IMR-90 (cell line): ENCODE results near the gene TOMM34. TPM values are rescaled to one million over a fixed set of nuclear protein-coding genes. Genes with fewer than 3 reads are reported as not detected.

ENCODE experiments used
- ATAC-seq: fragments of 200-7000 bp; cut with Tn5 transposase; 2 replicates; pipeline ENCODE4 v1.9.1; 2020; ENCODE audit warnings: low read depth, mild to moderate bottlenecking, moderate library complexity
- BruUV-seq: library from RNA; stranded (reverse); fragments of 400-500 nt; replicated peaks from 2 replicates; lab custom pipeline; 2021; lab: Mats Ljungman, UMichigan
- CTCF ChIA-PET: fragments of 300-600 bp; formaldehyde crosslinking; extraction: SDS; loops from one replicate; lab custom pipeline; 2021; ENCODE audit warnings: antibody characterized with exemption; lab: Yijun Ruan, JAX
- POLR2A ChIA-PET: fragments of 300-600 bp; sonication (Branson Sonifier 250); formaldehyde crosslinking; loops from one replicate; lab custom pipeline; 2022; ENCODE audit warnings: antibody characterized with exemption; ENCODE audit not compliant: unreplicated experiment; lab: Charles Lee
- DNase-seq: peaks from one replicate; pipeline ENCODE4 v3.0.0; 2013
- H2AFZ ChIP-seq: replicated peaks from 2 replicates; pipeline ENCODE3; 2013; ENCODE audit warnings: low read length, mild to moderate bottlenecking; ENCODE audit not compliant: poor library complexity
- H2AK5ac ChIP-seq: 2 replicates; pipeline ENCODE4 v1.6.1; 2013; ENCODE audit warnings: low read depth, low read length, inconsistent platforms
- H2AK9ac ChIP-seq: replicated peaks from 2 replicates; pipeline ENCODE3; 2013; ENCODE audit warnings: mild to moderate bottlenecking, low read depth, low read length, moderate library complexity; ENCODE audit not compliant: poor library complexity
- H2BK120ac ChIP-seq: 2 replicates; pipeline ENCODE4 v1.6.1; 2013; ENCODE audit warnings: low read depth, low read length, inconsistent platforms
- H2BK15ac ChIP-seq: 3 replicates; pipeline ENCODE4 v1.6.1; 2013; ENCODE audit warnings: low read depth, low read length, inconsistent platforms
- H2BK20ac ChIP-seq: 2 replicates; pipeline ENCODE4 v1.6.1; 2013; ENCODE audit warnings: low read depth, mild to moderate bottlenecking, inconsistent platforms, low read length, moderate library complexity
- H2BK5ac ChIP-seq: 2 replicates; pipeline ENCODE4 v1.6.1; 2013; ENCODE audit warnings: mild to moderate bottlenecking, low read depth, low read length, inconsistent platforms; ENCODE audit not compliant: poor library complexity, severe bottlenecking
- H3K14ac ChIP-seq: replicated peaks from 2 replicates; pipeline ENCODE4 v1.6.1; 2013; ENCODE audit warnings: low read depth, low read length, inconsistent platforms
- H3K18ac ChIP-seq: 2 replicates; pipeline ENCODE4 v1.6.1; 2013; ENCODE audit warnings: low read depth, low read length, control low read depth
- H3K23ac ChIP-seq: 2 replicates; pipeline ENCODE4 v1.6.1; 2013; ENCODE audit warnings: low read depth, low read length, inconsistent platforms
- H3K27ac ChIP-seq: 2 replicates; pipeline ENCODE4 v1.5.1; 2013; ENCODE audit warnings: mild to moderate bottlenecking, control low read depth, low read length; ENCODE audit not compliant: insufficient read depth
- H3K27me3 ChIP-seq: 2 replicates; pipeline ENCODE4 v1.6.1; 2013; ENCODE audit warnings: low read length; ENCODE audit not compliant: control insufficient read depth, insufficient read depth
- H3K36me3 ChIP-seq: 2 replicates; pipeline ENCODE4 v1.6.1; 2013; ENCODE audit warnings: low read length, mixed read lengths; ENCODE audit not compliant: control insufficient read depth, insufficient read depth
- H3K4ac ChIP-seq: 2 replicates; pipeline ENCODE4 v1.6.1; 2013; ENCODE audit warnings: low read depth, low read length, inconsistent platforms
- H3K4me1 ChIP-seq: 2 replicates; pipeline ENCODE4 v1.6.1; 2013; ENCODE audit warnings: low read length, mixed read lengths; ENCODE audit not compliant: control insufficient read depth, insufficient read depth
- H3K4me2 ChIP-seq: 2 replicates; pipeline ENCODE4 v1.6.1; 2013; ENCODE audit warnings: low read depth, mild to moderate bottlenecking, control low read depth, low read length, moderate library complexity
- H3K4me3 ChIP-seq: 2 replicates; pipeline ENCODE4 v1.5.1; 2013; ENCODE audit warnings: low read depth, mild to moderate bottlenecking, control low read depth, low read length, moderate library complexity; ENCODE audit not compliant: insufficient read depth
- H3K56ac ChIP-seq: 2 replicates; pipeline ENCODE4 v1.6.1; 2013; ENCODE audit warnings: low read length, inconsistent platforms; ENCODE audit not compliant: insufficient read depth; ENCODE audit errors: extremely low read depth
- H3K79me1 ChIP-seq, 2 experiments: 2 replicates each; pipeline ENCODE4 v1.6.1; 2013; ENCODE audit warnings: low read length in 2 of 2, inconsistent platforms in 1 of 2, low read depth in 1 of 2
- H3K9ac ChIP-seq: 2 replicates; pipeline ENCODE4 v1.6.1; 2013; ENCODE audit warnings: low read depth, low read length, control low read depth
- H3K9me1 ChIP-seq: 2 replicates; pipeline ENCODE4 v1.6.1; 2013; ENCODE audit warnings: low read length, inconsistent platforms; ENCODE audit not compliant: insufficient read depth
- H3K9me3 ChIP-seq: 2 replicates; pipeline ENCODE4 v1.6.1; 2013; ENCODE audit warnings: low read length; ENCODE audit not compliant: control insufficient read depth, insufficient read depth
- H4K20me1 ChIP-seq: 2 replicates; pipeline ENCODE4 v1.6.1; 2013; ENCODE audit warnings: low read length, inconsistent platforms; ENCODE audit not compliant: insufficient read depth
- H4K5ac ChIP-seq: 2 replicates; pipeline ENCODE4 v1.6.1; 2013; ENCODE audit warnings: mild to moderate bottlenecking, low read depth, low read length, control low read depth
- H4K8ac ChIP-seq, 2 experiments: 2 replicates each; pipeline ENCODE4 v1.6.1; 2013; ENCODE audit warnings: low read depth in 2 of 2, low read length in 2 of 2, control low read depth in 1 of 2, inconsistent platforms in 1 of 2
- H4K91ac ChIP-seq: 2 replicates; pipeline ENCODE4 v1.6.1; 2013; ENCODE audit warnings: low read depth, low read length, inconsistent platforms; ENCODE audit not compliant: insufficient read depth
- CHD1 ChIP-seq: IDR thresholded peaks from 2 replicates; pipeline ENCODE4 v1.6.1; 2012; ENCODE audit warnings: low read depth, low read length, improper control_type of control experiment
- FOS ChIP-seq: fragments of 150-350 bp; IDR thresholded peaks from 2 replicates; pipeline ENCODE4 v1.6.1; 2016; ENCODE audit warnings: low read depth, low read length
- MAFK ChIP-seq: IDR thresholded peaks from 2 replicates; pipeline ENCODE4 v1.6.1; 2012; ENCODE audit warnings: low read depth, low read length, improper control_type of control experiment
- MAZ ChIP-seq: IDR thresholded peaks from 2 replicates; pipeline ENCODE4 v1.6.1; 2012; ENCODE audit warnings: low read depth, mild to moderate bottlenecking, low read length, improper control_type of control experiment, moderate library complexity, borderline replicate concordance
- POLR2A ChIP-seq: IDR thresholded peaks from 2 replicates; pipeline ENCODE4 v1.6.1; 2012; ENCODE audit warnings: mild to moderate bottlenecking, low read depth, low read length
- RAD21 ChIP-seq: IDR thresholded peaks from 2 replicates; pipeline ENCODE4 v1.6.1; 2012; ENCODE audit warnings: low read length, improper control_type of control experiment
- RCOR1 ChIP-seq: IDR thresholded peaks from 2 replicates; pipeline ENCODE4 v1.6.1; 2012; ENCODE audit warnings: mild to moderate bottlenecking, low read length, improper control_type of control experiment; ENCODE audit not compliant: insufficient replicate concordance
- SMC3 ChIP-seq: fragments of 150-350 bp; IDR thresholded peaks from 2 replicates; pipeline ENCODE4 v1.6.1; 2016; ENCODE audit warnings: low read depth, mild to moderate bottlenecking, antibody characterized with exemption, low read length, moderate library complexity
- WGBS, 2 experiments: methylation state at CpG; one replicate each; pipeline versions ENCODE4 v1.1.5 to v1.1.7; 2013; ENCODE audit warnings: missing lambda C conversion rate in 2 of 2; ENCODE audit not compliant: insufficient read length in 1 of 2; ENCODE audit errors: extremely low coverage in 2 of 2; 5-methylcytosine and 5-hydroxymethylcytosine counted together
- dilution Hi-C: fragments of 300-500 bp; cut with HindIII; formaldehyde crosslinking; loops from one replicate; pipeline ENCODE4 v1.14.3; 2018; ENCODE audit warnings: low sequenced_read_pairs; ENCODE audit not compliant: unreplicated experiment
- in situ Hi-C: fragments of 300-500 bp; cut with MboI; formaldehyde crosslinking; loops from 3 replicates; pipeline ENCODE4 v1.14.3; 2019; ENCODE audit warnings: low sequenced_read_pairs, inconsistent platforms, mixed read lengths
- intact Hi-C: fragments of 100-400 bp; cut with micrococcal nuclease; formaldehyde crosslinking; loops from 2 replicates; pipeline ENCODE4 v1.10.0; 2022
- polyA plus RNA-seq, 3 experiments: library from polyadenylated mRNA; depleted of rRNA; stranded (reverse); fragments of >200 nt; gene quantifications; 2 replicates each; pipeline ENCODE4 v1.2.3, GENCODE V29; 2012; ENCODE audit warnings: low replicate concordance in 1 of 3
- total RNA-seq: library from RNA; depleted of rRNA; stranded (reverse); fragments of >200 nt; gene quantifications from 2 replicates; pipeline ENCODE4 v1.2.3, GENCODE V29; 2012
- TF ChIP-seq, protein P1 (sequence below): fragments of 150-350 bp; IDR thresholded peaks from 2 replicates; pipeline ENCODE4 v1.6.1; 2017; ENCODE audit warnings: mild to moderate bottlenecking, antibody characterized with exemption, low read length, low read depth

TOMM34 gene
- total and polyA plus RNA-seq, 2 of the 4 experiments (the other 2 are of a cell fraction): 97.5 to 101 TPM

DNA sequence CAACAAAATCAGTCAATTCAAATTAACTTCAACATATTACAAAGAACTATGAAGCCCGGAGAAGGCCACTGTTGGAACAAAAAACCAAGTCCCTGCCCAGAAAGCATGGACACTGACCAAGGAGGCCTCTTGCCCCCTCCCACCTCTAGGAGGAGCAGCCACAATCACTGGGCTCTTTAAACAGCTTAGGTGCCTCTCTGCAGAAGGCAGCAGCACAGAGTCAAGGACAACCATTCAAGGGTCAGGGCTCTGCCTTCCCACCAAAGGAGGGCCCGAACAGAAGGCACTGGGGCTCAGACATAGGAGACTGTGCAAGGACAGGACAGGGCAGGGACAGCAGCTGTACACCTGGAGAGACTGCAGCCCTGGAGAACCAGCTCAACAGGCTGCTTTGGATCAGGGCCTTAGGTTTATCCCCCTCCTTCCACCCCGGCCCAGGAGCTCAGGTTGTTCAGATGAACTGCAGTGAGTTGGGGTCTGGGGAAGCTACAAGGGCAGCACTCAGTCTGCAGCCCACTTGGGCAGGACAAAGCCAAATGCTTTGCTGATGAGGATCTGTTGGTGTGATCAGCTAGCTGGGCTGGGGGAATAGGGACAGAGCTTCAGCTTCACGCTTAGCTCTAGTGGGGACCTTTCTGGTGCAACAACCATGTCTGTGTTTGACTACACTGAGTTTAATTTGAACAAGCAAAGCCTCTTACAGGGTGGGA lies 17.8 kb downstream of the TOMM34 start (continued):
- no peak for TF ChIP-seq SMC3

DNA sequence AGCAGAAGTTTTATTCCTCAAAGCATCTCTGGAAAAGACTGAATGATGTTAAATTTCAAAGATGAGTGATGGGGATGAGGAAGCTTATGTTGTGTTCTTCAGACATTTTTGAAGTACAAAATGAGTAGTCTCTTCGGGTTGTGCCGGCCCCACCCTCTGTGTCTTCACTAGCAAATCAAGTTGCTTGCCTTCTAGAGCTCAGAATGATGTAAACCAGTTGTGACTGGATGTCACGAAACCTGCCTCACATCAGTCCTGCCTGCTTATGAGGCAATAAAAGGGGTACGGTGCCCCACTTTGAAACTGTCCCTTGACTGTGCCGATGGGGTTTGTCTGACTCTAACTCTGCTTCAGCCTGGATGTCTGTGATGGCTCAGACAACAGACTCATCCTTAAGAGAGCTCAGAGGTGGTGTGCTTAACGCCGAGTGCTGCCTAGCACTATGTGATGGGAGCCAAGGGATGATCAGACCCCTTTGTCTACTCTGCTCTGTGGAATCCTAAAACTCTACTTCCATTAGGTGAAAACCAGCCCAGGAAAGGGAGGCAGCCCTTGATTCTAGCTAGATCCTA lies 19.0 kb downstream of the TOMM34 start:
- in situ Hi-C loops (no loop called here), dilution Hi-C loops (no loop called here), intact Hi-C loops (no loop called here)
- Histone ChIP-seq H3K4ac (no peak overlapping the region), H2BK5ac (no peak overlapping the region), H2BK20ac (no peak overlapping the region), H3K14ac (no peak overlapping the region), H2BK15ac (no peak overlapping the region), H2AK5ac (no peak overlapping the region), H3K36me3 (peaks cover 48% of the 10 kb centered on the region), H4K5ac (no peak overlapping the region), H2AK9ac (no peak overlapping the region), H3K56ac (no peak overlapping the region), H3K9ac (no peak overlapping the region), H3K23ac (no peak overlapping the region), H2AFZ (no peak overlapping the region), H3K9me1 (peaks cover 6% of the 10 kb centered on the region; the same call in 1 of the 2 replicates), H3K79me1 (peaks cover 0 to 8% of the 10 kb centered on the region in 2 experiments; a peak in 1 of 4 replicates), H3K27ac (no peak overlapping the region), H4K20me1 (no peaks in the 10 kb centered on the region), H4K8ac (no peak overlapping the region), H3K9me3 (no peaks in the 10 kb centered on the region), H3K4me3 (no peak overlapping the region), H3K27me3 (no peaks in the 10 kb centered on the region), H2BK120ac (no peak overlapping the region), H3K4me2 (no peak overlapping the region), H3K4me1 (no peaks in the 10 kb centered on the region), H4K91ac (no peak overlapping the region), H3K18ac (no peak overlapping the region)
- WGBS, 2 experiments: 100% methylated on average over 1 of the region's 7 CpGs; no CpG with 5 or more reads in 1 of the 2 experiments
- DNase-seq (no peak), ATAC-seq (no peak)
- no TSS peak for BruUV-seq
- TF ChIP-seq POLR2A (no peak), MAFK (no peak), MAZ (no peak), SMC3 (no peak), RAD21 (no peak), CHD1 (no peak), FOS (no peak), RCOR1 (no peak)
- TF ChIP-seq, protein P1, sequence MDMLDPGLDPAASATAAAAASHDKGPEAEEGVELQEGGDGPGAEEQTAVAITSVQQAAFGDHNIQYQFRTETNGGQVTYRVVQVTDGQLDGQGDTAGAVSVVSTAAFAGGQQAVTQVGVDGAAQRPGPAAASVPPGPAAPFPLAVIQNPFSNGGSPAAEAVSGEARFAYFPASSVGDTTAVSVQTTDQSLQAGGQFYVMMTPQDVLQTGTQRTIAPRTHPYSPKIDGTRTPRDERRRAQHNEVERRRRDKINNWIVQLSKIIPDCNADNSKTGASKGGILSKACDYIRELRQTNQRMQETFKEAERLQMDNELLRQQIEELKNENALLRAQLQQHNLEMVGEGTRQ: no peak
- ChIA-PET CTCF (interaction anchor here (0.9 kb wide), 1 partner anchor 352 kb away, joined by 3 read pairs; no protein-coding TSS in a partner anchor), POLR2A (no interaction called here)
